ENCODE results near the gene GABRP. TPM values are rescaled to one million over a fixed set of nuclear protein-coding genes. Genes with fewer than 3 reads are reported as not detected.

Gene GABRP
- total RNA-seq, 1 donor from 2014 or later = not detected

GRCh38 chr5:170769898-170770416 is 13.6 kb upstream of the GABRP start:
- H3K4me3 Mint-ChIP-seq (ENCODE audit: unreplicated experiment) = no peak overlapping the region
- peaks cover 30% of the 10 kb centered on the region for H3K4me1 Mint-ChIP-seq (ENCODE audit: low read depth, unreplicated experiment)
- no peaks in the 10 kb centered on the region for H3K36me3 Mint-ChIP-seq (ENCODE audit: unreplicated experiment)
- TF ChIP-seq, protein P1, sequence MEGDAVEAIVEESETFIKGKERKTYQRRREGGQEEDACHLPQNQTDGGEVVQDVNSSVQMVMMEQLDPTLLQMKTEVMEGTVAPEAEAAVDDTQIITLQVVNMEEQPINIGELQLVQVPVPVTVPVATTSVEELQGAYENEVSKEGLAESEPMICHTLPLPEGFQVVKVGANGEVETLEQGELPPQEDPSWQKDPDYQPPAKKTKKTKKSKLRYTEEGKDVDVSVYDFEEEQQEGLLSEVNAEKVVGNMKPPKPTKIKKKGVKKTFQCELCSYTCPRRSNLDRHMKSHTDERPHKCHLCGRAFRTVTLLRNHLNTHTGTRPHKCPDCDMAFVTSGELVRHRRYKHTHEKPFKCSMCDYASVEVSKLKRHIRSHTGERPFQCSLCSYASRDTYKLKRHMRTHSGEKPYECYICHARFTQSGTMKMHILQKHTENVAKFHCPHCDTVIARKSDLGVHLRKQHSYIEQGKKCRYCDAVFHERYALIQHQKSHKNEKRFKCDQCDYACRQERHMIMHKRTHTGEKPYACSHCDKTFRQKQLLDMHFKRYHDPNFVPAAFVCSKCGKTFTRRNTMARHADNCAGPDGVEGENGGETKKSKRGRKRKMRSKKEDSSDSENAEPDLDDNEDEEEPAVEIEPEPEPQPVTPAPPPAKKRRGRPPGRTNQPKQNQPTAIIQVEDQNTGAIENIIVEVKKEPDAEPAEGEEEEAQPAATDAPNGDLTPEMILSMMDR (IDR thresholded peaks at IDR 0.05; ENCODE audit: partially characterized antibody, unreplicated experiment) = peak; percentile 27
- H3K9me3 Mint-ChIP-seq (ENCODE audit: unreplicated experiment) = peaks cover 5% of the 10 kb centered on the region
- no peak for DNase-seq
- peaks cover 6% of the 10 kb centered on the region for H3K27me3 Mint-ChIP-seq (ENCODE audit: unreplicated experiment)
- H3K27ac Mint-ChIP-seq (ENCODE audit: unreplicated experiment) = peak overlapping the region; percentile 89

GRCh38 chr5:170771496-170771895 is 12.0 kb upstream of the GABRP start:
- H3K27ac Mint-ChIP-seq (ENCODE audit: unreplicated experiment) = no peak overlapping the region
- DNase-seq = no peak
- no peaks in the 10 kb centered on the region for H3K36me3 Mint-ChIP-seq (ENCODE audit: unreplicated experiment)
- peaks cover 30% of the 10 kb centered on the region for H3K4me1 Mint-ChIP-seq (ENCODE audit: low read depth, unreplicated experiment)
- TF ChIP-seq, protein P1 (IDR thresholded peaks at IDR 0.05; ENCODE audit: partially characterized antibody, unreplicated experiment) = no peak
- peaks cover 5% of the 10 kb centered on the region for H3K9me3 Mint-ChIP-seq (ENCODE audit: unreplicated experiment)
- H3K27me3 Mint-ChIP-seq (ENCODE audit: unreplicated experiment) = peaks cover 6% of the 10 kb centered on the region
- no peak overlapping the region for H3K4me3 Mint-ChIP-seq (ENCODE audit: unreplicated experiment)

- no peaks in the 10 kb centered on the region for H3K36me3 Mint-ChIP-seq (ENCODE audit: unreplicated experiment)
- peaks cover 3% of the 10 kb centered on the region for H3K9me3 Mint-ChIP-seq (ENCODE audit: unreplicated experiment)
- H3K4me1 Mint-ChIP-seq (ENCODE audit: low read depth, unreplicated experiment) = peaks cover 25% of the 10 kb centered on the region
- TF ChIP-seq, protein P1 (IDR thresholded peaks at IDR 0.05; ENCODE audit: partially characterized antibody, unreplicated experiment) = no peak
- no peak overlapping the region for H3K27ac Mint-ChIP-seq (ENCODE audit: unreplicated experiment)
- H3K4me3 Mint-ChIP-seq (ENCODE audit: unreplicated experiment) = no peak overlapping the region
- DNase-seq = no peak
- H3K27me3 Mint-ChIP-seq (ENCODE audit: unreplicated experiment) = peaks cover 8% of the 10 kb centered on the region
These were observed 10.2 kb upstream of the GABRP start for GRCh38 chr5:170773024-170773985.

GRCh38 chr5:170774831-170775230 is 8.7 kb upstream of the GABRP start:
- H3K4me1 Mint-ChIP-seq (ENCODE audit: low read depth, unreplicated experiment) = peaks cover 12% of the 10 kb centered on the region

More at GRCh38 chr5:170774831-170775230, 8.7 kb upstream of the GABRP start:
- Mint-ChIP-seq H3K27ac (ENCODE audit: unreplicated experiment) (no peak overlapping the region), H3K36me3 (ENCODE audit: unreplicated experiment) (no peaks in the 10 kb centered on the region), H3K4me3 (ENCODE audit: unreplicated experiment) (no peak overlapping the region), H3K9me3 (ENCODE audit: unreplicated experiment) (peaks cover 3% of the 10 kb centered on the region), H3K27me3 (ENCODE audit: unreplicated experiment) (peaks cover 5% of the 10 kb centered on the region)
- no peak for DNase-seq
- TF ChIP-seq, protein P1 (IDR thresholded peaks at IDR 0.05; ENCODE audit: partially characterized antibody, unreplicated experiment) = no peak

All from glutamatergic neuron (in vitro differentiated cells).